GM18861 (cell line): ENCODE data around the gene KRTAP22-1.

ENCODE experiments used
- ATAC-seq: cut with Tn5 transposase; IDR thresholded peaks from one replicate; pipeline ENCODE4 v1.9.1; 2021; ENCODE audit not compliant: unreplicated experiment

KRTAP22-1 gene

DNA sequence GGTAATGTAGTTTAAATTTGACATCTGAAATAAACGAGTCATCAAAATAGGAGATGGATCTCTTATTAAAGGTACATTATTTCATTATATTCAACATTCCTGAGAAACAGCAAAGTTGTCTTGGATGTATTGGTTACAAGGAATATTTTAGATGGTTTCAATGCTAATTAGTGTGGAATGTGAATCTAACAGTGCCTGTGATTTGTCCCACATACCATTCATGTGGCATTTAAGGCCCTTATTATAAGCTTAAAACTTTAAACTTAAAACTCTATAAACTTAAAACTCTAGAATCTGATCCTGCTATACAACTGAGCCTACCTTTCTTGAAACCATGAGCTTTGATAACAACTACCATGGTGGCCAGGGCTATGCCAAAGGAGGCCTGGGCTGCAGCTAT lies at the start of gene KRTAP22-1:
Gene KRTAP22-1, plus strand, starts transcription at position 301 of the 400 bp plus-strand sequence.
- no peak for ATAC-seq

DNA sequence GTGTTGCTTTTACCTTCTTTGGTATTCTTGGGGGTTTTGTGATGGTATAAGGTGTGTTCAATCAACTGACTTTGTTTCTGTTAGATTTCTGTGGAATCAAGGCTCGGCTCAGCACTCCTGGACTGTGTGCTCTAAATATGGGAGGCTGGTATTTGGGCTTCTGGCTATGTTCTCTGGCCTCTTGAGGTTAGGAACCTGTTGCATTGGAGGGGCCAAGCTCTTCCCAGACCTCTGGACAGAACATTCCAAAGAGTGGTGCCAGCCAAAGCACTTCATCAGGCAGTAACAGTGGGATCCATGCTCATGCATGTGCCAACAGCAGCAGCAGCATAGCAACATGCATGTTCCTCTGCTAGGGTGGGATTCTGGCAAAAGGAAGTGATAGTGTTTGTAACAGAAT lies 48.1 kb upstream of the KRTAP22-1 start:
- ATAC-seq, result no peak

DNA sequence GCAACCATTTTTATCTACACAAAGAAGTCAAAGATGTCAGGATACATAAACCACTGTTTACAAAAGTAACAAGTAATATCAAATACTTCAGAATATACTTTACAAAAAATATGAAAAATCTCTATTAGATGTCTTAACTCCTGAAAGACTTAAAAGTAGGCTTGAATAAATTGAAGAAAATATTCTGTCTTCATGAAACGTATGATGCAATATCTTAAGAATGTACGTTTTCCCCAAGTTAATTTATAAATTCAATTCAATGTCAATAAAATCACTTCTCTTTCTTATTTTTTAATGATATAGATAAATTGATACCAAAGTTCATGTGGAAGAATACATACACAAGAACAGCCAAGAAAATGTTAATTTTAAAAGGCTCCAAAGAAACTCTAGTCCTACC lies 45.8 kb upstream of the KRTAP22-1 start:
- ATAC-seq, result no peak

DNA sequence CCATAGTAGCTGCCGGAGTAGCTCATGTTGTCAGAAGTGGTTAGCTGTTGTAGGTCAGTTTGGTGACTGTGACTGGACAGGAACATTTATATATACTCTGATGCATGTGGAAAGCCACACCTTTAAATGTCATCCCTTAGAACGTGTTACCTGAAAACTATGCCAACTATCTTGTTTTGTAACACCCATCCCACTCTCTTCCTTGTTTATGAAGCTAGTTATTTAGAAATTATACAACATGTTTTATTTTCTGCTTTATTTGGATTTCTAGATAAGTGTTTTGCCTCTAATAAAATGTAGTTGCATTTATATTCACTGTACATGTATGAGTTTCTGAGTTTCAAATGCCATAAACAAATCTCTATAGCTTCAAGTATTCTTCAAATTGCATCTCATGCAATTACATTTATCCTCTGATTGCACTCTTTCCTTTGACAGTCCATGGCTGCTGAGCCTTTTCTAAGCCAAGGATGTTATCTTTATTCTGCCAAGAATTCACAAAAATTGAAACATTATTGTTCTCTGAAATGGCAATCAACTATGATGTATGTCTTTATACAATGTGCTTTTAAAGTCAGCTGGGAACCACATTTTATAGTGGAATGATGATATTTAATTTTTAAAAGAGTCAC lies 39.5 kb upstream of the KRTAP22-1 start, which contains the start of gene KRTAP19-7:
Gene KRTAP19-7, minus strand, starts transcription at position 51 of the 632 bp plus-strand sequence. Its CDS starts 25 bp downstream, at position 26.
- ATAC-seq, result no peak

DNA sequence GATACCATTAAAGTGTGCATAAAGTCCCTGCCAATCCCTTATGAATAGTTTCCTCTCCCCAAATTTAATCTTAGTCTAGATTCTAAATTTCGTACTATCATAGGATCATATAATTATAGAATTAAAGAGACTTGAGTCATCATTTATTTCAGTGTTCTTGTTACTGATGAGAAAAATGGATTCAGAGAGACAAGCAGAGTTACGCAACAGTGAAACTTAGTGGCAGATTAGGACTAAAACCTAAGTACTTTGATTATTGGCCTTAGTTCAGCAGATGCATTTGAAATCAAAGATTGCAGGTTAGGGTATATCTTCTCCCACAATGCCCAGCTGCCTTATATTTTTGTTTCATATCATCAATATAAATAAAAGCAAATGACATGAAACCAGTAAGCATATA lies 38.9 kb upstream of the KRTAP22-1 start:
- no peak for ATAC-seq

DNA sequence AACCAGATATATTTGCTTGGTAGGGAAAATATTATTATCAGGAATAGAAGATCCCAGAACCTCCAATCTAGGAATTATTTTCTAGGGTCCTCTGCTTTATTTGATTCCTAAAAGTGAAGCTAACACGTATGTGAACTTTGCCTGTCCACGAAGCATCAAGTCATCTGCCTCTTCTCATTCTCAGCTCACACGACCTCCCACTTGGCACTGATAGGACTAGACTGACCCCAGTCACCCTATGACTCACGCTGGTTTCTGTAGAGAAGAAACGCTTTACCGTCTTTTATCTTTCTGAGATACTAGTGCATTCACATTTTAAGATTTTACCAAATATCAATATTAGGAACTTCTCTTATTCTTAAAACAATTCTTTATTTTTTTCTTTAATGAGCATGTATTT lies 37.8 kb upstream of the KRTAP22-1 start:
- no peak for ATAC-seq

DNA sequence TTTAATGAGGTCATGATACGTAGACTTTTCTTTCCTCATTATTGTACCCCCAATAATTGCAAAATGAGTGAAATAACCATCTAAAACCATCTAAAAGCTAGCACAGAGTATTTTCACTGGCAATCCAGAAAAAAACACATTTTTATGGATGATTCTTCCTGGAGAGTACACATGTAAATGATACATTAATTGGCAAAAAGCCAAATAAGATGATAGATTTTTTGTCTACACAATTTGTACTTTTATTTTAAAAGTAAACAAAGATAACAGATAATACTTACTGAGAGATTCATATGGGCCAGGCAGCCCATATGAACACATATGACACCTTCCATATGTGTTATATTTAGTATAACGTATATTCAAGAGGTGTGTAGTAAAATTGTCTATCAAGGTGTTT lies 37.3 kb upstream of the KRTAP22-1 start:
- ATAC-seq, result no peak

DNA sequence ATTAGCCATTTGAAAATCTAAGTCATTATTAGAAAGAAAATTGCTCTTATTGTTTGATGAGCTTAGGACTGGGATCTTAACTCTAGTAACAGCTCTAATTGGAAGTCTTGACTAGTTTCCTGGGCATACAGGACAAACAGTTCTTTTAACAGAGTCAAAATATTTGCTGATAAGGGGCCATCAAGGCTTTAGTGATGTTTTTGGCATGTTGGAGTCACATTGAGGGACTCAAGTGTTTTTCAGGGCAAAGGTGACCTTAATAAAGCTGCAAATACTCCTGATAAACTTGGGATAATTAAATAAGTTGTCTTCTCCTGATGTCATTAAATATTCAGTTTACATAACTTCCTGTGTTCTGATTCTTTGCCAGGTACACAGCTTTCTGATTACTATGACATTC lies 33.3 kb upstream of the KRTAP22-1 start:
- ATAC-seq, result no peak

DNA sequence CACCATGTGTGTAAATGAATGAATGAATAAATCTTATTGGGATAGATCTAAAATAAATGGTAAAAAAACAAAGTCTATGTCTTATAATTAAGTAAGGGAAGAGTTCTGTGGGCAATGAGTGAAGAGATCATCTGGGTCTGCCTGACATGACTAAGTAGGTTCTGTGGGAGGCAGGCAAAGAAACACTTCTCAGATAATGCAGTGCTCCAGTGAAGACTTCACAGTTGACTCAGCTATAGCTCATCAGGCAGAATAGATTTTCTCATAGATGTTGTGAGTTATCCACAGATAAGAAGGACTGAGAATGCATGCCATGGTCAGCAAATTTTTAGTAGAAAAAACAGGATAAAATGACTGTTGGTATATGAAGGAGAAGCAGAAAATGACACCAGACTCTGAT lies 23.1 kb upstream of the KRTAP22-1 start:
- ATAC-seq, result no peak

DNA sequence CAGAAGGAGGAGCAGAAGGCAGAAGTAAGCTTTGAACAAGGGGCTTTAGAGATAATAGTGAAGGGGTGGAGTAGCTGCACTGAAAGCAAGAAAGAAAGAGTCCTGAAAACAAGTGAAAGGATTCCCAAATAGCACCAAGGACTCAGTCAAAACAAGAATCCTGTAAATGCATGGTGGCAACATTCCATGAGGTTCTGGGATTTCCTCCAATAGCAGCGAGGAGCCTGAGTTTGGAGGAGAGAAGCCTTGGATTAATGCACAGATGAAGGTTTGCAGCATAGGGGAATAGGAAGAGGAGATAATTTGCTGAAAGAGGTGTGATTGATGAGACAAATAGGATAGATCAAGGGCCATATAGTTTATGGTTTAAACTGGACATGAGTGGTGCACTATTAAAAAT lies 21.5 kb upstream of the KRTAP22-1 start:
- ATAC-seq, result no peak

DNA sequence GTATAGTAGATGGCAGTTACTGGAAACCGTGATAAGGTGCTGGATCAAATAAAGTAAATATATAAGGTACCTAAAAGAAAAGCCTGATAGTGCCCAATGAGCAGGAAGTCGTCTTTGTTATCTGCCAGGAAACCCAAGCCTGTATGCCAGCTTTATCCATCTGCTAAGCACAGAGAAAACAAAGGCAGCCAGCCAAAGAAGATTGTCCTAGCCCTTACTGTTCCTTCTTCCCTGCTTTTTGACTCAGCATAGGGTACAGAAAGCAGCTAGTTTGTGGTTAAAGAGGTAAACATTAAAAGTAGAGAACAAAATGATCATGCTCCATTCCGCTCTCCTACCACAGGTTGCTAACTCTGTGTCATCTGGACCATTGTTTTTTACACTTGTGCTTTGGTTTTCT lies 20.8 kb upstream of the KRTAP22-1 start:
- ATAC-seq, result no peak

DNA sequence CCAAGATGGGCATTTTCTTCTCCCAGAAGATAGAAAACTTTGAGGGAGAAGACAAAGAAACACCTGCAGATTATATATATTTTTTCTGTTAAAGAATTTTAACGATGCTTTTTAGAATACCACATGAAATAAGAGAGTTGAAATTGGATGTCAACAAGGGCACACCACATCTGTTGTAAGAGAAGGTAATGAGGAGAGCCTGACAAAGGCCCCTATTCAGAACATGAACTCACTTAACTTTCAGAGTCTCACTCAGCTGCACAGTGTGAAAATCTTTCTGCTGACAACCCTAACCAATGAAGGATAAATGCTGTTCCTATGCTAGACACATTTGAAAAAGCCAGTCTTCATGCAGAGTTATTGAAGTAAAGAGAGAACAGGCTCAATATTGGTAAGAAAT lies 18.0 kb upstream of the KRTAP22-1 start:
- no peak for ATAC-seq

DNA sequence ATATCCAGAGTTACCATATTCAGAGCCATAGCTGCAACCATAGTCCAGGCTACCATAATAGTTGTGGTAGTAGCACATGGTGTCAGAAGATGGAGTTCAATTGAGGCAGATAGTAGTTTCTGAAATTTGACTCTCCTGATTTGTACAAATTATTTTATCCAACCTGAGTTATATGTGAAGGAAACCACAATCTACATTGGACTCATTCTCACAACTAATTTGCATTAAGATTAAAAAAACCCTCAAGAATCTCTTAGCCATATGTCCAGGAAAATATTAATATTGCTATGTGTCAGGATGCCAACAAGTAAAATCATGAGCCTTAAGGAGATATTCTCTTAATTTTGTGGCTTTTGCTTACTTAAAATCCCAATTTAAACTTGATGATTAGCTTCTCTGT lies 10.6 kb upstream of the KRTAP22-1 start, which contains the start of gene KRTAP22-2:
Gene KRTAP22-2, minus strand, starts transcription at position 101 of the 400 bp plus-strand sequence.
- no peak for ATAC-seq

DNA sequence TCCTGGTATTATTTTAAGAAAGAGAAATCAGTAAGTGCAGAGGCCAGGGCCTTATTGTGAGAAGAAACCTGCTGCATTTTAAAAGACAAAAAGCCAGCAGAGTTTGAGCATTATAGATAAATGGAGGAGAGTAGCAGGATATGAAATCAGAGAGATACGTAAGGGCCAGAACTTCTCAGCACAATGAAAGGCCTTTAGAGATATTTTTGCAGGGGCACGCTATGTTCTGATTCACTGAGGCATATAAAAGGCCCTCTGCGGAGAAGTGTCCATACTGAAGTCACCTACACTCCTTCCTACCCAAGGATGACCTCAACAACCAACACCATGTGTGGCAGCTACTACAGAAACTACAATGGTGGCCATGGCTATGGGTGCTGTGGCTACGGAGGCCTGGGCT lies 8.7 kb upstream of the KRTAP22-1 start, which contains the start of gene KRTAP6-3:
Gene KRTAP6-3, plus strand, starts transcription at position 301 of the 400 bp plus-strand sequence. Its CDS starts 6 bp downstream, at position 307.
- no peak for ATAC-seq

DNA sequence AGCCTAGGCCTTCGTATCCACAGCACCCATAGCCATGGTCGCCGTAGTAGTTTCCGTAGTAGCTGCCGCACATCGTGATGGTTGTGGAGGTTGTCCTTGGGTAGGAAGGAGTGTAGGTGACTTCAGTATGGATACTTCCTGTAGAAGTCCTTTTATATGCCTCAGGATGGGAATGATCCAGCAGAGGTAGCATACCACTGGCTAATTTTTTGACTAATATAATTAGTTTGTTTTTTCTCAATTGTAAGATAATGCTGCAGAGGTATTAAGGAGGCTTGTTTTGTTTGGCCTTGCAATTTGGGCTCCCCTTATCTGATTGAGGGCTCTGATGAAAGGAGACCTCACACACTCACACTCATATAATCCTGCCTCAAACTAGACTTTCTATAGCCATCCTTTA lies 2.1 kb upstream of the KRTAP22-1 start, which contains the start of gene KRTAP6-2:
Gene KRTAP6-2, minus strand, starts transcription at position 101 of the 400 bp plus-strand sequence. Its CDS starts 28 bp downstream, at position 73.
- no peak for ATAC-seq

DNA sequence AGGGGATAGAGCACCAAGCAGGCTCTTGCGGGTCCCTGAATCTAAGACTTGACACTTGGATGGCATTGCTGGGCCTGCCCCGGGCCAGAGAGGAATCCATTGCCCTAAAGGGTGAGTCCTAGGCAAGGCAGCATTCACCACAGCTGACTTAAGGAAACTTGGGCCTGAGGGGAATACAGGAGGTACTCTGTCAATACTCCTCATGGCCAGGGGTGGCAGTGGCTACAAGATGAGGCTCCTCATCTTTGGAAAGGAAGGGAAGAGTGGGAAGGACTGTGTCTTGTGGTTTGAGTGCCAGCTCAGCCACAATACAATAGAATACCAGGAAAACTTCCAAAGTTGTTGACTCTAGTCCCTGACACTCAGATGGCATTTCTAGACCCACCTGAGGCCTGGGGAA lies 5.1 kb downstream of the KRTAP22-1 start:
- ATAC-seq, result no peak

DNA sequence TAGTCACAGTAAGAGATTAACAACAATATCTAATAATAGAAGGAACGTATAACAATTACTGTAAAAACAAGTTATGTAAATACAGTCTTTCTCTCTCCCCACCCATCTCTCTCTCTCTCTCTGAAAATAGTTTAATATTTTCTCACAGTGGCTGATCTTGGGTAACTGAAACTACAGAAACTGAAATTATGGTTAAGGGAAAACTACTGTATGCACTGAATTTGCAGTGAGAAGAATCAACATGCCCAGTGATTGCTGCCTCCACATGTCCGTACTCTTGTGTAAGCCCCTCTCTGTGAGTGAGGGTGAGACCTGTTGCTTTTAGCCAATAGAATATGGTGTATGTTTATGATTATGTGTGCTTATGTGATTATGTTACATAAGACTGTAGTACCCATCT lies 11.2 kb downstream of the KRTAP22-1 start:
- no peak for ATAC-seq

DNA sequence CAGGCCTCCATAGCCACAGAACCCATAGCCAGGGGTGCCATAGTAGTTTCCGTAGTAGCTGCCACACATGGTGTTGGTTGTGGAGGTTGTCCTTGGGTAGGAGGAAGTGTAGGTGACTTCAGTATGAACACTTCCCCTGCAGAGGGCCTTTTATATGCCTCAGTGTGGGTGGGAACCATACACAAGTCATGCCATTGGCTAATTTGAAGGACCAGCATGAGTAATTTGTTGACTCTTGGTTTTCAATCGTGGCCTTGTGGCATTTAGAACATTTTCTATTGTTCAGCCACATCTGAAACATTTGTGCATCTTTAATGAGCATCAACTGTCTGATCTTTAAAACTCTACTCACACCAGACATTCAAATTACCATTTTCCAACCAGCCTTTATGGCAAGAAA lies 12.9 kb downstream of the KRTAP22-1 start, which contains the start of gene KRTAP6-1:
Gene KRTAP6-1, minus strand, starts transcription at position 95 of the 400 bp plus-strand sequence. Its CDS starts 26 bp downstream, at position 69.
- no peak for ATAC-seq

DNA sequence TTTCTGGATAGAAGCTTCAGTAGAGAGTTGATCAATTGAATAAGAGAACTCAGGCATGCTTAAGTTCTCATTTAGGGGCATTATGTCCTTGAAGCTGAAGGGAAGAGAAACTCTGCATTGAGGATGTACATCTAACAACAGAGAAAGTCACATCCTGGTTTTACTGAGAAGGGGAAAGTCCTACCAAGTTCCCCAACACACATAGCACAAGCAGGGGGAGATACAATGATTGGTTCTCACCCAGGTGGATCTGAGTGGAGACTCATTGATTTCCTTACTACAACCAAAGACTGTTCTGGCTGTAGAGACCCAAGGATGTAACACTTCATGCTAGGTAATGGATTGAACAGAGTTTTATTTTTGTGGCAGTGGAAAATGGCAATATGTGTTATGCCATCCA lies 14.3 kb downstream of the KRTAP22-1 start:
- ATAC-seq, result no peak

DNA sequence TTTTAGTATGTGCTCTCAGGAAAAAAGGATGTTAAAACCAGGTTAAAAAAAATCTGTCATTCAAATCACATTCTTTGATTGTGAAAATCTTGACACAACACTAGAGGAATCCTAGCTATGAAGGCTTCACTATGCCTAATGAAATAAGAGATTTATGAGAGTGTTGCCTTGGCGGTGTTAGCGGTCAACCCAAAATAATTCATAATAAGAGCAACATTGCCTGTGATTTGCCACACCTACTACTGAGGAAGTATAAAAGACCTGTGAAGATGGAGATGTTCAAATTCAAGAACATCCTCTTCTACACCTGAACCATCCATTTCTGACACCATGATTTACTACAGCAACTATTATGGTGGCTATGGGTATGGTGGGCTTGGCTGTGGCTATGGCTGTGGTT lies 15.2 kb downstream of the KRTAP22-1 start, which contains the start of gene KRTAP20-1:
Gene KRTAP20-1, plus strand, starts transcription at position 301 of the 400 bp plus-strand sequence. Its CDS starts 30 bp downstream, at position 331.
- no peak for ATAC-seq

DNA sequence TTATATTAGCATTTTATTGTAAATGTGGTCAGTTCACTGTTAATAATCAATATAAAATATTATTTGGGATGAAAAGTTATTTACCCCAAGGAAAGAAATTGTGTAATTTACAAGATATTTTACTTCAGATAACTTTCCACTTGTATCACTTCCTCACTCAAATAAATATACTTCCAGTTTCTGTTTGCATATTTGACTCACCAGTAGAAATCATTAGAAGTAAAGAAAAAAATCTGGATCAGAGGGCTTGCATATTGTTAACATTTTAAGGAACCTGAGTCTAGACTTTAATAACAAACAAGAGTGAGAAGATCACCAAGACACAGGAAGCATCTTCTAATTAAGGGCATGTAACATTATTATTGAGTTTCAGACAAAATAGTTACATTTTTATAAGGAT lies 19.2 kb downstream of the KRTAP22-1 start:
- ATAC-seq, result no peak

DNA sequence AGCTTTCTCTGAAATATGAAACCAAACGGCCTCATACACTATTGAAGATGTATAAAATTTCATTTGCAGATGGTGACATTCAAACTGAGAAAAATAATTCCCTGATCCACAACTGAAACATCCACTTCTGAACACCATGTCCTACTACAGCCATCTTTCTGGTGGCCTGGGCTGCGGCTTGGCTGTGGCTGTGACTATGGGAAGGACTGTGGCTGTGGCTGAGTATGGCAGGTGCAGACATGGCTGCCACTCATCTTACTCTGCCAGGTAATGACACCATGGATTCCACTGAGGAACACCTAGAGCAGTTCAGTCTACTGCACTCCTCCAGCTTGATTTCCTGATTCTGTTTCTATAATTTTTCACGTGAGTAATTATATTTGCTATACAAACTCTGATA lies 19.6 kb downstream of the KRTAP22-1 start, which contains the start of gene KRTAP20-4:
Gene KRTAP20-4, plus strand, starts transcription at position 106 of the 400 bp plus-strand sequence.
- ATAC-seq, result no peak
